Measurements from ENCODE around the gene TMEM202.

TMEM202 gene, protein sequence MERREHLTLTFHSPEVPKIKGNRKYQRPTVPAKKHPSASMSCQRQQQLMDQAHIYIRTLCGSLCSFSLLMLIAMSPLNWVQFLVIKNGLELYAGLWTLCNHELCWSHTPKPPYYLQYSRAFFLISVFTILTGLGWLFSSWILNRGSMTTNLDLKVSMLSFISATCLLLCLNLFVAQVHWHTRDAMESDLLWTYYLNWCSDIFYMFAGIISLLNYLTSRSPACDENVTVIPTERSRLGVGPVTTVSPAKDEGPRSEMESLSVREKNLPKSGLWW

DNA sequence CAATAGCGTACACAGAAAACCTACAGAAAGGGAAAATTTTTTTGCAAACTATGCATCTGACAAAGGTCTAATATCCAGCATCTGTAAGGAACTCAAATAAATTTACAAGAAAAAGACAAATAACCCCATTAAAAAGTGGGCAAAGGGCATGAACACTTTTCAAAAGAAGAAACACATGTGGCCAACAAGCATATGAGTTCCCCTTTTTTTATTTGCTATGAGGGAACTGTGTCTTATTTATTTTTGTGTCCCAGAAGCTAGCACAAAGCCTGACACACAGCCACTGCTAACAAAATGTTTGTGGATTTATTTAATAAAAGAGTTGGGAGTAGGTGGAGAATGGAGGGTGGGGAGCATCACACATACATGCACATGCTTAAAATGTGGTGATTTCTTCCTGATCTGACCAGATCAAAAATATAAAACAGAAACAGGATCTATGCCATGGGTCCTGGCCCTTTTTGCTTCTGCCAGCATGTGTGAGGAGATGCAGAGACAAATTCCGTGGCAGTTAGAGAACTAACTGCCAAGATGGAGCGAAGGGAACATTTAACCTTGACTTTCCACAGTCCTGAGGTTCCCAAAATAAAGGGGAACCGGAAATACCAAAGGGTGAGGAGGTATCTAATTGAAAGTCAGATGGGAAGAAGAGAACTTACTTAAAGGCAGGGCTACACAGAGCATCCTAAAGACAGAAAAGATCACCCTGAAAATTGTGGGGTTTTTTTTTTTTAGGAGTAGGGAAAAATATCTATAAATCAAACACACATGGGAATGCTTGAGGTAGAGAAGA, at the start of gene TMEM202:
TSS of gene TMEM202 (plus strand) at position 510 of the 793 bp plus-strand sequence. CDS start at position 532, 22 bp downstream.
- DNase-seq (ENCODE audit: low read depth): no peak
- TF ChIP-seq, protein P1, sequence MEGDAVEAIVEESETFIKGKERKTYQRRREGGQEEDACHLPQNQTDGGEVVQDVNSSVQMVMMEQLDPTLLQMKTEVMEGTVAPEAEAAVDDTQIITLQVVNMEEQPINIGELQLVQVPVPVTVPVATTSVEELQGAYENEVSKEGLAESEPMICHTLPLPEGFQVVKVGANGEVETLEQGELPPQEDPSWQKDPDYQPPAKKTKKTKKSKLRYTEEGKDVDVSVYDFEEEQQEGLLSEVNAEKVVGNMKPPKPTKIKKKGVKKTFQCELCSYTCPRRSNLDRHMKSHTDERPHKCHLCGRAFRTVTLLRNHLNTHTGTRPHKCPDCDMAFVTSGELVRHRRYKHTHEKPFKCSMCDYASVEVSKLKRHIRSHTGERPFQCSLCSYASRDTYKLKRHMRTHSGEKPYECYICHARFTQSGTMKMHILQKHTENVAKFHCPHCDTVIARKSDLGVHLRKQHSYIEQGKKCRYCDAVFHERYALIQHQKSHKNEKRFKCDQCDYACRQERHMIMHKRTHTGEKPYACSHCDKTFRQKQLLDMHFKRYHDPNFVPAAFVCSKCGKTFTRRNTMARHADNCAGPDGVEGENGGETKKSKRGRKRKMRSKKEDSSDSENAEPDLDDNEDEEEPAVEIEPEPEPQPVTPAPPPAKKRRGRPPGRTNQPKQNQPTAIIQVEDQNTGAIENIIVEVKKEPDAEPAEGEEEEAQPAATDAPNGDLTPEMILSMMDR (conservative IDR thresholded peaks at IDR 0.05; ENCODE audit: low read depth, low read length): no peak
- no peak within 1 kb of the TSS for H3K4me3 ChIP-seq (ENCODE audit: low read depth, low read length)

DNA sequence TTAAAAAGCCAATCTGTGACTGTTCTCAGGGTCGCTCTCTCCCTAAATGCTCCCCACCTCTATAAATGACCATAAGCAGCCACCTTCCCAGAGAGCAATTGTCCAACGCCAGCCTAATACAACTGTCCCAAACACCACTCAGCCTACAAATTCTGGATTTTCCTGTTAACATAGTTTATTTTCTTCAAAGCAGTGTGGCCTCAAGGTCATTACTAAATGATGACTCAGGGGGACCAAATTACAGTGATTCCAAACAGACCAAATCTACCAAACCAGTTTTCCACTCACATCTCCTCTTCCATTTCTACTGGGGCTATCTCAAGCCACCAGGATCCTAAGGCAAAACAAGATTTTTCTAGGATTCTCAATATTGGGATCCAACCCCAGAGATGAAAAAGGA, 44.8 kb upstream of the TMEM202 start:
- DNase-seq (ENCODE audit: low read depth): no peak
- H3K4me3 ChIP-seq (ENCODE audit: low read depth, low read length): no peak overlapping the region
- TF ChIP-seq, protein P1 (conservative IDR thresholded peaks at IDR 0.05; ENCODE audit: low read depth, low read length): no peak

DNA sequence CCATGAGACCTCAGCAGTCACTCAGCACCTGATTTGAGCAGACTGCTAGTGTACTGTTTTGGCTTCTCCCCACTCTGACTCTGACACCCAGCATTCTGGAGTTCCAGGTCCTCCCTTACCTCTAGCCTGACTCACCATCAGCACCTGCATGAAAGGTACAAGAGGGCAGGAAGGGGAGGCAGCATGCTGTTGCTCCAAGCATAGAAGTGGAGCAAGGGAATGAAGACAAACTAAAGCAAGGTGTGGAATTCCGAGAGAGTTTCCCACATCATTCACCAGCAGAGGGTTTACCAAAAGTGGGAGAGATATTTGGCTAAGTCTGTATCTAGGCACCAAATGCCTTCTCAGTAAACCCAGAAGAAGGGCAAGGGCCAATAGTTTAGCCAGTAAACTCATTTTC, 43.6 kb upstream of the TMEM202 start:
- TF ChIP-seq, protein P1 (conservative IDR thresholded peaks at IDR 0.05; ENCODE audit: low read depth, low read length): no peak
- no peak overlapping the region for H3K4me3 ChIP-seq (ENCODE audit: low read depth, low read length)
- no peak for DNase-seq (ENCODE audit: low read depth)

DNA sequence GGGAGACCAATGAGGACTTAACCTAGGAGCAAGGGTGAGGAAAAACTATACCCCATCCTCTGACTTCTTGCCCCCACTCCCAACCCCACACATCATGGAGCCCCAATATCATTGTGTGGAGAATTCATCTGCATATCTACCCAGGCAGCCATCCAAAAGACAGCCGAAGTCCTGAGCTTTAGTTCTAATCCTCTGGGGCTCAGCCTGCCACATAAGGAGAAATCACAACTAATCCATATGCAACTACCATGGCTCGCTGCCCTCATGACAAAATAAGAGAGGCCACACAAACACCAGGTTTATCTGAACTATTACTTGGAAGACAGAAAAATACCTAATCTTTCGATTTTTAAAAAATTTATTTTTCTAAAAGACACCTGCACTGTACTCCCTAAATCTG, 40.0 kb upstream of the TMEM202 start:
- DNase-seq (ENCODE audit: low read depth): no peak
- TF ChIP-seq, protein P1 (conservative IDR thresholded peaks at IDR 0.05; ENCODE audit: low read depth, low read length): no peak
- no peak overlapping the region for H3K4me3 ChIP-seq (ENCODE audit: low read depth, low read length)

DNA sequence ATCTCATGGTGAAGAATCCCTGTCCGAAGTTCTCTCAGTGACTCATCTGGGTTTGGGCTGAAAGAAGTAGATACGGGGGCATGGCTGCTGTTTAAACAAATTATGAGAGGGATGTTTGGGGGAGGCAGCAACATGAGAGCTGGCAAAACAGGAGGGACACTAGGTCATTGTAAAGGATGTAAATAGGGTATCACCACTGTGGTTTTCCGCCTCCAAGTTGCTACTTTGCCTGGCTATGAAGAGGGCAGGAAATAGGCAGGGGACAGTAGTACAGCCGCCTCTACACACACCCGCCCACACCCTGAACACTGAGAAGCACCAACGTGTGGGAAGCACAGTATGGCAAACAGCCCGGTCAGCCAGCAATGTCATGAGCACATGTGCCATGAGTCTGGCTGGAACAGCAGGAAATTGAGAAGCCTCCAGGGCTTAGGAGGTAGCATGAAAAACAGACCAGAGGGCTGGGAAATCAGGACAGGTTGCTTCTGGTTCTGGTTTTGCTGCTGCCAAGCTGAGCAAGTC, 39.4 kb upstream of the TMEM202 start:
- TF ChIP-seq, protein P1 (conservative IDR thresholded peaks at IDR 0.05; ENCODE audit: low read depth, low read length): no peak
- peak; percentile 68 for DNase-seq (ENCODE audit: low read depth)
- H3K4me3 ChIP-seq (ENCODE audit: low read depth, low read length): no peak overlapping the region

DNA sequence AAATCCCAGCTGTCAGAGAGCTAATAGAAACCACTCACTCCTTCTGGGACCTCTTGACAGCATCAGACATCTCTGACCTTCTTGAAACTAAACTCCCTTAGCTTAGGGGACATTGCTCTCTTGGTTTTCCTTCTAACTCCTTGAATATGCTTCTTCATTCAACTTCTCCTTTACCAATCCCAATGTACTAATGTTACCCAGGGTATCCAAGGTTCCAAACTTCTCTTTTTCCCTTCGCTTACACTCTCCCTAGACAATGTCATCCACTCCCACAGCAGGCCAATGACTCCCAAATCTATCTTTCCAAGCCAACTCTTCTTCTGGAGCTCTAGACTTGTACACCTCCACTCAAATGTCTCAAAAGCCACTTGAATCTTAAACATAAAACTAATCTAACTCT, 36.9 kb upstream of the TMEM202 start:
- TF ChIP-seq, protein P1 (conservative IDR thresholded peaks at IDR 0.05; ENCODE audit: low read depth, low read length): no peak
- no peak overlapping the region for H3K4me3 ChIP-seq (ENCODE audit: low read depth, low read length)
- no peak for DNase-seq (ENCODE audit: low read depth)
